ENCODE results near the gene CTXND1.
"Not testable (repeated sequence)": the region's sequence is repeated elsewhere in the genome, so short reads cannot be mapped to it uniquely, and the experiment has no call there.

Gene CTXND1
- total RNA-seq, result 0 to 0.10 (median 0.04) reads per million in 18 experiments

DNA sequence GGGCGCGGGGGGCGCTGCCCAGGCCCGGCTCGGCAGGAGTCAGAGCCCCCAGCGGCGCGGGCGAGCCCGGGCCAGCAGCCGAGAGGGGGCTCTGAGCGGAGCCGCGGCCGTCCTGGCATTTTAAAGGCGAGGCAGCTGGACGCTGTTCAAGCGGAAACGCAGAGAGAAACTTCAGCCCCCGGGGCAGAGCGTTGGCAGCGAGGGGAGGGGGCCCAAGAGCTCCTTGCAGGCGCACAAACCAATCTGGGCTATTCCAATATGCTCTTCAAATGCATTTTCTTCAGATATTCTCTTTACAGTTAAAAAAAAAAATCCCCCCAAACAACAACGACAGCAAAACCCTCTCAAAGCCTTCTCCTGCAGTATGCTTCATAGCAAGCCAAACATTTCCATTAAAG lies at the start of gene CTXND1:
TSS of gene CTXND1 (minus strand) at position 93 of the 398 bp plus-strand sequence. CDS start 50,264 bp downstream, outside the sequence.
- DNase-seq, result no peak

DNA sequence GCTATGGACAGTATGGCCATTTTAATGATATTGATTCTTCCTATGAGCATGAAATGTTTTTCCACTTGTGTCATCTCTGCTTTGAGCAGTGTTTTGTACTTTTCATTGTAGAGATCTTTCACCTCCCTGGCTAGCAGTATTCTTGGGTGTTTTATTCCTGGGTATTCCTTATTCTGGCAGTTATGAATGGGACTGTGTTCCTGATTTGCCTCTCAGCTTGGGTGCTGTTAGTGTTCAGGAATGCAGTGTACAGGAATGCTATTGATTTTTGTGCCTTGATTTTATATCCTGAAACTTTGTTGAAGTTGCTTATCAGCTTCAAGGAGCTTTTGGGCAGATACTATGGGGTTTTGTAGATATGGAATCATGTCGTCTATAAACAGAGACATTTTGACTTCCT lies 49.5 kb upstream of the CTXND1 start:
- DNase-seq, result no peak

DNA sequence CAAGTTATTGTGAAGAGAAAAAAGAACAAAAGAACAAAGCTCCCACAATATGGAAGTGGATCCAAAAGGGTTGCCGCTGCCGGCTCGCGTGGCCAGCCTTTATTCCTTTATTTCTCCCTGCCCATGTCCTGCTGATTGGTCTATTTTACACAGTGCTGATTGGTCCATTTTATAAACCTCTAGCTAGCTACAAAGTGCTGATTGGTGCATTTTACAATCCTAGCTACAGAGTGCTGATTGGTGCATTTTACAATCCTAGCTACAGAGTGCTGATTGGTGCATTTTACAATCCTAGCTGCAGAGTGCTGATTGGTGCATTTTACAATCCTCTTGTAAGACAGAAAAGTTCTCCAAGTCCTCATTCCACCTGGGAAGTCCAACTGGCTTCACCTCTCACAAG lies 43.8 kb upstream of the CTXND1 start:
- DNase-seq, result not testable (repeated sequence)

DNA sequence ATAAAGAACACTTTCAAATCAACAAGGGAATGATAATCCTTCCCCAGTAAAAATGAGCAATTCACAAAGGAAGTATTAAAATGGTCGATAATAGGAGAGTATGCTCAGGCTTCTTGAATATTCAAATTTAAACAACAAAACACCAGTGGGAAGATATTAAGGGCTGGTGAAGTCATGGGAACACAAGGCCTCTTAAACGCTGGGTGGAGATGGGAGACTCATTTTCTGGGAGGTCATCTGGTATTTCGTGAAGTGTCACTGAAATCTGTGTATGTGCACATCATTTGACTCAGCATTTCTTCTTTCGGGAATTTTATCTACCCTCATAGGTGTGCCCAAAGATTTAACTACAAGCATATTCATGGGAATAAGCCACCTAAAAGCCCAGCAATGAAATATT lies 40.1 kb upstream of the CTXND1 start:
- DNase-seq, result no peak

DNA sequence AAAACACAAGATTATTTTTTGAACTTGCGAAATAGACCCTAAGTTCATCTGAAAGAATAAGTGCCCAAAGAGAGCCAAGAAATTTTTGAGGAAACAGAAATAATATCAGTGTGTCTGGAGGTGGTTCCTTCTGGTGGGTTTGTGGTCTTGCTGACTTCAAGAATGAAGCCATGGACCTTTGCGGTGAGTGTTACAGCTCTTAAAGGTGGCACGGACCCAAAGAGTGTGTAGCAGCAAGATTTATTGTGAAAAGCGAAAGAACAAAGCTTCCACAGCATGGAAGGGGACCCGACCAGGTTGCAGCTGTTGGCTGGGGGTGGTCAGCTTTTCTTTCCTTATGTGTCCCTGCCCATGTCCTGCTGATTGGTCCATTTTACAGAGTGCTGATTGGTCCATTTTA lies 38.9 kb upstream of the CTXND1 start:
- not testable (repeated sequence) for DNase-seq

DNA sequence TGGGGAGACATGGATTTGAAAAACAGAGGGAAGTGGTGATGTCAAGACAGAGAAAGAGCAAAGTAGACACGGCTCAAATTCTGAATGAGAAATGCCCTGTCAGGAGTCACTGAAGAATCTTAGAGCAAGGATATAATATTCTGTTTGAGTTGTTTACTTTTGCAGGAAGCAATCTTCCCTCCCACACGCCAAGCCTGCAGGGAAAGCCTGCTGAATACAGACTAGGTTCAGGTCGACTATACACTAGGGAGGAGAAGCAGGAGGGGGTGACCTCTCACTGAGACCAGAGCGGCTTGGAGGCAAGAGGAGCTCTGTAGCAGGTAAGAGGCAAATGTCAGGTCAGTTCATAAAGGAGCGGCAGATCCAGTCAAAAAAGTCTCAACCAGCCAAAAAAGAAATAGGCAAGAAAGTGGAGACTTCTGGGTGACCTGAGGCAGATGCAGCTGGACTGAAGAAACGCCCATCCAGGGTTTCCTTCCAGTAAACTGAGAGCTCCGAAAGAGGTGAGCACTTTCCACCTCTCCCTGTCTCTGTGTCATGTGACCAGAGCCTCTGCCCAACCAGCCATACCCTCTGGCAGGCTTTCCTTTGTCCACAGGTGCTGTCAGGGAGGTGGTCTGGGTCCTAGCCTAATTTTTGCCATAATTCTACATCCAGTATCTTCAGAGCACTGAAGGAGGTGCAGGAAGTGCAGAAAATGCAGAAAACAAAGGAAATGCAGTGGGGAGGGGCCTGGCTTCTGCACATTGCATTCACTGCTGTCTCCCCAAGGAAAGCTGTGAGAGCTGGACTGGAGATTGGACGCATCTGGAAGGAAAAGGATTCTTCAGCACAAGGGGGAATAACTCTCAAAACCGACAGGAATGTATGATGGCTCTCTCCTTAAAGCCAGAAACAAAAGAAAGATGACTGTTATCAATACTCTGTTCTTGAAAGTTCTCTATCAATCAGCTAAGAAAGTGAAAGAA lies 37.8 kb upstream of the CTXND1 start:
- no peak for DNase-seq

DNA sequence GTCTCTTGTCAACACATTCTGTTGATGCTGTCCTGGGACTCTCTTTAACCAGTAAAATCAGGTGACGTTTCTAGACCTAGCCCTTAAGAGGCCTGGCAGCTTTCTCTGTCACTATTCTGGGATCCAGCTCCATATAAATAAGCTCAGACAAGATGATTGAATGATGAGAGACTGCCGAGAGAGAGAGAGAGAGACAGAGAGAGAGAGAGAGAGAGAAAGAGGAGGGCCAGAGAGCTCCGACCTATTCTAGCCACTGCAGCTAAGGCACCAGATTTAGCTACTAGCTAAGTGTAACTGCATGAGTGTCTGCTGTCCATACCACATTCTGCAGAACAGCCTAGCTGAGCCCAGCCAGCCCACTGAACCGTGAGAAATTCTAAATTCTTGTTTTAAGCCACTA lies 36.1 kb upstream of the CTXND1 start:
- DNase-seq, result no peak

DNA sequence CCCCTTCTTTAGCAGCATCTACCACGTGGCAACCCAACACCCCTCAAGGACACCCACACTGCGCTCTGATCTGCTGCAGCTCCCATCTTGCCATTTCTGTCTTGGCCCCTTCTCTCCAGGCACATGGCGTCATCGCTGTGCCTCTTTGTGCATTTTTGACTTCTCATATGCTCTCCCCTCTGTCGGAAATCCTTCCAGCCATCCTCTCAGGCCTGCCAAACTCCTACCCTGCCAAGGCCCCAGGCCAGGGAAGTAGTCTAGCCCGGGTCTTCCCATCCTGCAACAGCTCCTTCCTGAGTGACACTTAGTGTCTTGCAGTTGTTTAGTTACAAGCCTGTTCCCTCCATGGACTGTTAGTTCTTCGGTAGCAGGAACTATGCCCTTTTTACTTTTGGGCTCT lies 34.0 kb upstream of the CTXND1 start:
- no peak for DNase-seq

DNA sequence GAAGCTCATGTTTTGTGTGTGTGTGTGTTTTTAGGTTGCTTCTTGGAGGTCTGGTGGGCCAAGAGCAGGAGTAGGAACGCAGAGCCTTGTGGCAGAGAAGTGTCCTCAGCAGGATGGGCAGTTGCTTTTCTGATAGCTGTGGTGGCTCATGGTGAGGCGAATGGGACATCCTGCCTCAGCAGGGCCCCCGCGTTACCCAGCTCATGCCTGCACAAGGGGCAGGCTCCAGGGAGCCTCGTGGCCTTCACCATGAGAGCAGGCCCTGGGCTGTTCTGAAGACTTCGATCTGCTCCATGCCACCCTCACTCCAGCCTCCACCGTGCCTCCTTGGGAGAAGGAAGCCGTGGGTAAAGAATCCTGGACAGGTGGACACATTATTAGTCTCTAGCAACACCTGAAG lies 33.4 kb upstream of the CTXND1 start:
- DNase-seq, result no peak

DNA sequence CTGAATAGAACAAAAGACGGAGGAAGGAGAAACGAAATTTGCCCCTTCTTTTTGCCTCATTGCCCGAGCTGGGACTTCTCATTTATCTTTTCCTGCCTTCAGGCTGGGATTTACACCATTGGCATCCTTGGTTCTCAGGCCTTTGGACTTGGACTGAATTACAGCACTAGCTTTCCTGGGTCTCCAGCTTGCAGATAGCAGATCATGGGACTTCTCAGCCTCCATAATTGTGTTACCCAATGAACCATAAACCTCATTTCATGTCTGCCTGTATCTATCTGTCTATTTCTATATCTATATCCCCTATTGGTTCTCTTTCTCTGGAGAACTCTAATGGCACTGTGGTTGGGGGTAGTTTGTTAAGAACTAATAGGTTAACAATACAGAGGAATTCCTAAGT lies 31.5 kb upstream of the CTXND1 start:
- DNase-seq, result no peak

DNA sequence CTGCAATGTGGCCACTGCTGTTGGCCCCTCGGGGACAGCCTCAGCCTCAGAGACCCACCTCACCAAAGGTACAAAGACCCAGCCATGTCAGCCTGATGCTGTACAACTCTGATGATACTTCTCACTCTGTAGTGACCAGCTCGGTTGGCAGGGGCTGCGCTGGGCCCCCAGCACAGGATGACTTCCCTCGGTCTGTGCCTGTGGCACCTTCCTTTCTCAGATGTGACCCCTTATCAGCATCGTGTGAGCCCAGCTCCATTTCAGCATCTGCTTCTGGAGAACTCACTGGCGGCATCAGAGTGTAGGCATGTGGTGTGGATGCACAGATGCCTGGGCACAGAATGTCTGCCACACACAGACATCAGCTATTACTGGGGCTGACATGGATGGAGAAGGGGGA lies 25.1 kb upstream of the CTXND1 start:
- DNase-seq, result no peak

DNA sequence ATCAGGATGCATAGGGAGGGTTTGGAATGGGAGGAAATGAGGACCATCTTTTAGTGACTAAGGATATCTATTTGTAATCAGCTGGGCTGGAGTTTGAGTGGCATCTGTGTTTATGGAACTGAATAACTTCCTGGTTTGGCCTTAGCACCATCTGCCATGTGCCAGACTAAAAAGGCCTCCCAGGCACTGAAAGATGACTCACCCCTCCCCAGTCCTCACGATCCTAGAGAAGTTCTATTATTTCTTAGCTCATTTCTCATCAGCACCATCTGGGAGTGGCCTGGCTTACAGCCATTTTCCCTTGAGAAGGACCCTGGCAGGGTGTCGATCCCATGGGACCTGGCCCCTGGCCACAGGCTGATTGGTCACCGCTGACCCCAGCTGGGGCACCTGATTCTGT lies 23.9 kb upstream of the CTXND1 start:
- peak in 1 of 2 donors; percentile 27 for DNase-seq

DNA sequence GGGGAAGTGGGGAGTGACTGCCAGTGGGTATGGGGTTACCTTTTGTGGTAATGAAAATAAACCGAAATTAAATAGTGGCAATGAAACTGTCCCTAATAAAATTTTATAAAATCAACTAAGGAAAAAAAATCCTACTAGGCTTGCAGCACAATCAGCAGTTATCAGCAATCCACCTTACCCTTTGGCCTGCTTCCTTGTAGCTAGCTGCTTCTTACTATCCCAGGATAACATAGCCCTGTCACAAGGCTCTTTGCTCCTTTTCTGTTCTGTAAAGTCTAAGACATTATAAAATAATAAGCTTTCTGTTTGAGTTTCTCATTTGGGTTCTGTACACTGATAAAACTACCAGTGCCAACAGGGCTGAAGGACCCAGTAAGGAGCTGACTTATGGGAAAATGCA lies 23.0 kb upstream of the CTXND1 start:
- no peak for DNase-seq

DNA sequence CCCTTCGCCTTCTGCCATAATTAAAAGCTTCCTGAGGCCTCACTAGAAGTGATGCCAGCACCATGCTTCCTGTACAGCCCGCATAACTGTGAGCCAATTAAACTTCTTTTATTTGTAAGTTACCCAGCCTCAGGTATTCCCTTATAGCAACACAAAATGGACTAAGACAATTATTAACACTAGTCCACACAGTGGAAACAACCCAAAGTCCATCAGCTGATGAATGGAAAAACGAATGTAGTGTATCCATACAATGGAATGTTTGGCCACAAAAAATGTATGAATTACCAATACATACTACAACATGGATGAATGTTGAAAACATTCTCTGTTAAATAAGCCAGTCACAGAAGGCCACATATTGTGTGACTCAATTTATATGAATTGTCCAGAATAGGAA lies 22.5 kb upstream of the CTXND1 start:
- no peak for DNase-seq

DNA sequence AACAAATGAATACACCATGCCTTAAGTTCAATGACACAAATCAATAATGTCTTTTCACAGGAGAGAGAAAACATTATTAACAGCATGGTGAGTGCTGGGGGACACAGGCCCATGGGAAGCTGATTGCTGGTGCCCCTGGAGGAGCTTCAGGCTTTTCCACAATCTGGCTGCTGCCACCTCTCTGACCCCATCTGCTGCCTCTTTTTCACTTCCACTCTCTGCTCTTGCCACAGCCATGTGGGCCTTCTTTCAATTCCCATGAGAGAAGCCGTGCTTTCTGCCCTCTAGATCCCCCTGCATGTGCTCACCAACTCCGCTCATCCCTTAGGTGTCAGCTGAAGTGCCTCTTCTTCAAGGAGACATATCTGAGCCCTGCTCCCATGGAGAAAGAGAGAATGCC lies 21.0 kb upstream of the CTXND1 start:
- no peak for DNase-seq

DNA sequence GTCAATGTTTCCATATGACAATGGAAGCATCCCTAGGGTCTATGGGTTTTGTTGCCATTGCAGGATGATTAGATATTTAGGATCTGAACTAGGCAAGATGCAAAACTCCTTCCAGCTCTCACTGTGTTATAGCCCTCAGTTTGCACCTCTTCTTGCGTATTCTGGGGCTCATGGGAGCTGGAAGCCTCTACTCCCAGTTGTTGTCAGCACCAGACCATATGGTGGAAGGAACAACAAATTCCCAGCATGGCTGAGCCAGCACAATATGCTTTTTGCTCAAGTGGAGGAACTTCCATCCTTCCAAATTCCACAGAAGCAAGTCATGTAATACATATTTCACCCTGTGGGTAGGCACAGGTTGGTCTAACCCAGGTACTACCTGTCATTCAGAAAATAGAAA lies 18.5 kb upstream of the CTXND1 start:
- no peak for DNase-seq

DNA sequence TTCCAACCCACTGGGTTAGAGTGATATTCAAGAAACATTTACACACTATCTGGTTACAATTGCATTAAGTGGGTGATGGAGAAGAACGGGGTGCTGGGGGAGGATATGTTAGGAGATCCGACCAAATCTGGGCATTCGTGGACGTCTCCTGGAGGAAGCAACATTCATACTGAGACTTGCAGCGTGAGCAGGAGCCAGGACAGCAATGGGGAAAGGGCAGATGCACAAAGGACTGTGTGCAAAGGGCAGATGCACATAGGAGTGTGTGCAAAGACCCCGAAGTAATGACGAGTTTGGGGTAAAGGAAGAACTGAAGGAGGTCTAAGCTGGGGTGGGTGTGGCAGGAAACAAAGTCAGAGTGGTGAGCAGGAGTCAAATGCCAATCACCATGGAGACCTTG lies 16.1 kb upstream of the CTXND1 start:
- no peak for DNase-seq

DNA sequence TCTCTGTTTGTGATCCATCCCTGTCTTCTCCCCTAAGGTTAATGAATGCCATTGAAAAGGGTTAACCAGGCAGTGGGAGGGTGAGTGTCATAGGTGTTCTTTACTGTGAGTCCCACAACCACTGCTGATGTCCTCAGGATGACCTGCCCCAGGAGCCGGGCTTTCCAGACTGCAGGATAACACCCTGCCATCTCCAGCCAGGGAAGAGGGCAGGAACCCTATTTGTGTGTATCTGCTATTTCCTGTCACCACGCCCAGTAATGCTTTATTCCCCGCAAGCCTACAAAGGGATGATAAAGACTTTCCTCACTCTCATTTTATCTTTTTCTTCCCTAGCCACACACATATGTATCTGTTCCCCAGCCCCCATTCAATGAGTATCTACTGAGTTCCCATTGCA lies 15.6 kb upstream of the CTXND1 start:
- no peak for DNase-seq

DNA sequence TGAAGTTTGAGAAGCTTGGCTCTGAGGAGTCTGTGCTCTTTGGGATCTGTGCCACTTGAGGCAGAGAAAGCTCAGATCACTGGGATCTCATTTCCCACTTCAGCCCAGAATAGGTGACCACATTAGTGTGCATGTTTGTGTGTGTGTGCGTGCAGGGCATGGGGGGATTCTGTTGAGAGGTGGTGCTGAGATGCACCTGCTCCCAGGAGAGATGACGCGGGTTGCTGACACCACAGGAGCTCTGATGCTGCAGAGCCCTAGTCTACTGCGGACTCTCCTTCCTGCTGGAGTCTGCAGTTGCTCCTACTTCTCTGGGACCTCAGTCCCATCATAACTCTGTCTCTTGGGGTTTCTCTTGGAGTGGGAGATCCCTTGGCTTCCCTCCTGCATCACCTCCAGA lies 14.7 kb upstream of the CTXND1 start:
- no peak for DNase-seq

DNA sequence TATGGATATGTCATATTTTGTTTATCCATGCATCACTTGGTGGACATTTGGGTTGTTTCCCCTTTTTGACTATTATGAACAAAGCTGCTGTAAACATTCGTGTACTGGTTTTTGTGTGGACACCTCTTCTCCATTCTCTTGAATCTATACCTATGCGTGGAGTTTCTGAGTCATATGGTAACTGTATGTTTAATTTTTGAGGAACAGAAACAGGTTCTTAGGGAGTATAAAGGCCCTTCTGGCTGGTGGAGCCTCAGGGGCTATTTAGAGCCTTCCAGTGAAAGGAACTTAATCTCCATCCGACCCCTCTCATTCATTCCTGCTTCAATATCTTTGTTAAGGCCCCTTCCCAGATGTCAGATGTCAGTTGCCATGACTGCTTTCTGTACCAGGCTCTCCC lies 14.1 kb upstream of the CTXND1 start:
- no peak for DNase-seq

DNA sequence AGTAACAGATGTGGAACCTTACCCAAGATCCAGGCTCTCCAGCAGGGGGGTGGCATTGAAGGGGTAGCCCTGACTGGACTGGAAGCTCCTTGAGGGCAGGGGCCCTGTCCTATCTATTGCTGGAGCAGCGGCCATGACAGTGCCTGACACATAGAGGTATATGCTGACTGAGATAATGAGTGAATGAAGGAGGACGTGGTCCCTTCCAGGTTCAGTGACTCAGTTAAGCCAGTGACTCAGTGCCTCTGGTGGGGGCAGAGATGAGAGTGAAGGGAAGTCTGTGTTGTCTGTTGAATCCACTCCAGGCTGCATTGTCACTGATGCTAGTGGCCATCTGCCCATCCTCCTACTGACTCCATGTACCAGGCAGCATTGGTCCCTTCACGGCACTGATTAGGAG lies 13.0 kb upstream of the CTXND1 start:
- no peak for DNase-seq

DNA sequence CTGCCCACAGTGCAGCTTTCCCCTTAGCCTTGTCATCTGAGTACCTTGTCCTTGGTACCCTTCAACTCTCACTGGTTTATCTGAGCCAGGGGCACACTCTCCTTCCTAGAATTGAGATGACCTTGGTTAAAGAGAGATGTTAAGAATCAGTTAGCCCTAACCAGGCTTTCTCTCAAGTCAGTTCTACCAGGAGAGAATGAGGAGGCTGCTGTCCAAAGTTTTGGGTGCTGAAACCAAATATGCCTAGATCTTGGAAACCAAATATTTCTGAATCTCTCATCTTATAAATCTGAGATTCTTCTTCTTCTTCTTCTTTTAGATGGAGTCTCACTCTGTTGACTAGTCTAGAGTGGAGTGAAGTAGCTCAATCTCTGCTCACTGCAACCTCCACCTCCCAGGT lies 12.0 kb upstream of the CTXND1 start:
- peak in 1 of 2 donors; percentile 9 for DNase-seq

DNA sequence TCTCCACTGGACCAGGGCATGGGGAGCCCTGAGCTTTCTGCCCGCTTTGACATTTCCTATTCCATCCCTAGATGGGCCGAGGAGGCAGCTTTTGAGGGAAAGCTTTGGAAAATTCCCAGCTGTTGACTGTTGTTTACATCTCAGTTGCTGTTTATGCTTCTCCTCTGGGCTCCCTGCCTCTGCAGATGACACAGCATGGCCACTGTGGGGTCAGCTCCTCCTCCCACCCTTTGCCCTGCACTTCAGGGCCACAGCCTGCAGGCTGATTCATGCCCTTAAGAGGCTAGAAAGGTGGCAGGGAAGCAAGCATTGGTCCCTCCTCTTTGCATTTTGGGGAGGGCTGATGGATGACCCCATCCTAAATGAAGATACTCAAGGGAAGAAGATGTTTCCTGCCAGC lies 8.5 kb upstream of the CTXND1 start:
- DNase-seq, result no peak

DNA sequence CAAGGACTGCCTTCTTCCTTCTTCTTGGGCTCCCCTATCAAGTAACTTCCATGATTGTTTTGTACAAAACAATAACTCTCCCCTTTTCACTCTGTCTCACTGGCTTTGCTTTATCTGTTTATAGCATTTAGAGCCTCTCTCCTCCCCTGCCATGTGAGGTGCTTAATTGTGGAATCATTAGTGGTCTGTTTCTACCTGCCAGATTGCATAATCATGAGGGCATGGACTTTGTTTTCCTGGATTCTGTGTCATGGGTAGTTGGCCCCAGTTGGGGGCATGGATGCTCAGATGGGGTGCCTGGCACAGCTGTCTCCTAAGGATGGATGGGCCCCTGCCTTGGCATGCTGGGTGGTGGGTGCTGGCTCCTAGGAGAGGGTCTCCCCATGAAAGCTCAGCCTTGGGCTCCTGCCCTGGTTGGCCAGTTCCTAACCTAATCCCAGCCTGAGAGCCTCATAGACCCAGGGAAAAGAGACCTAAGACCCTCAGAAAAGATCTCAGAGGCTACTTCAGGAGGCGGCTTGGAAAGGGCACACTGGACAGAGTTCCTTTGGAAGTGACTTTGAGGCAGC lies 8.0 kb upstream of the CTXND1 start:
- no peak for DNase-seq
